Hepatocyte (in vitro differentiated cells): ENCODE measurements around the gene FCER2. TPM values are rescaled to one million over a fixed set of nuclear protein-coding genes. Genes with fewer than 3 reads are reported as not detected.

Experiments
- DNase-seq: peaks from one replicate; pipeline ENCODE4 v3.0.0-alpha.2; 2016; ENCODE audit warnings: low spot score
- H2AFZ ChIP-seq: fragments of 200-600 bp; sonication (generic); 2 replicates; pipeline ENCODE4 v1.6.0; 2016; ENCODE audit warnings: antibody characterized with exemption, mild to moderate bottlenecking
- H3K27ac ChIP-seq: fragments of 200-600 bp; sonication (generic); 2 replicates; pipeline ENCODE4 v1.5.1; 2016; ENCODE audit warnings: mild to moderate bottlenecking
- H3K27me3 ChIP-seq: fragments of 200-600 bp; sonication (generic); 2 replicates; pipeline ENCODE4 v1.6.1; 2016
- H3K36me3 ChIP-seq: fragments of 200-600 bp; sonication (generic); replicated peaks from 2 replicates; pipeline ENCODE4 v1.5.1; 2016; ENCODE audit warnings: low read depth; ENCODE audit not compliant: insufficient read depth
- H3K4me1 ChIP-seq: fragments of 200-600 bp; sonication (generic); 2 replicates; pipeline ENCODE4 v1.5.1; 2016; ENCODE audit warnings: mild to moderate bottlenecking, moderate library complexity; ENCODE audit not compliant: insufficient read depth
- H3K4me2 ChIP-seq: fragments of 200-600 bp; sonication (generic); 2 replicates; pipeline ENCODE4 v1.6.0; 2016
- H3K4me3 ChIP-seq: fragments of 200-600 bp; sonication (generic); 2 replicates; pipeline ENCODE4 v1.5.1; 2016; ENCODE audit warnings: mild to moderate bottlenecking
- H3K79me2 ChIP-seq: fragments of 200-600 bp; sonication (generic); 2 replicates; pipeline ENCODE4 v1.6.0; 2017; ENCODE audit warnings: mild to moderate bottlenecking
- H3K9me2 ChIP-seq: fragments of 200-600 bp; sonication (generic); replicated peaks from 2 replicates; pipeline ENCODE4 v1.6.0; 2017; ENCODE audit warnings: mild to moderate bottlenecking; ENCODE audit not compliant: insufficient read depth
- H3K9me3 ChIP-seq: fragments of 200-600 bp; sonication (generic); 2 replicates; pipeline ENCODE4 v1.5.1; 2016; ENCODE audit warnings: low read depth, mild to moderate bottlenecking
- H4K20me1 ChIP-seq: fragments of 200-600 bp; sonication (generic); 2 replicates; pipeline ENCODE4 v1.6.0; 2016; ENCODE audit warnings: mild to moderate bottlenecking; ENCODE audit not compliant: insufficient read depth, poor library complexity, severe bottlenecking
- CTCF ChIP-seq: fragments of 200-600 bp; sonication (generic); IDR thresholded peaks from 2 replicates; pipeline ENCODE4 v1.5.1; 2016; ENCODE audit warnings: antibody characterized with exemption, mild to moderate bottlenecking; ENCODE audit not compliant: poor library complexity
- EZH2 ChIP-seq: fragments of 200-600 bp; sonication (generic); IDR thresholded peaks from 2 replicates; pipeline ENCODE4 v1.6.1; 2016; ENCODE audit warnings: antibody characterized with exemption, mild to moderate bottlenecking, borderline replicate concordance
- EZH2phosphoT487 ChIP-seq: fragments of 200-600 bp; sonication (generic); IDR thresholded peaks from one replicate; pipeline ENCODE4 v1.6.1; 2018; ENCODE audit warnings: antibody characterized with exemption, mild to moderate bottlenecking, low read depth, moderate library complexity; ENCODE audit not compliant: unreplicated experiment, severe bottlenecking
- WGBS: methylation state at CpG from one replicate; pipeline ENCODE4 v1.1.6; 2016; ENCODE audit warnings: low lambda C conversion rate; ENCODE audit errors: missing lambda C conversion rate; 5-methylcytosine and 5-hydroxymethylcytosine counted together
- polyA plus RNA-seq: library from polyadenylated mRNA; unstranded; fragments of >200 nt; fragmentation: Nextera tagmentation; extraction: Ambion mirVana; gene quantifications from 2 replicates; pipeline ENCODE4 v1.2.1, GENCODE V29; 2016
- total RNA-seq: library from RNA; depleted of rRNA; stranded (reverse); fragments of >200 nt; gene quantifications from 2 replicates; pipeline ENCODE4 v1.2.3, GENCODE V29; 2014

Gene FCER2
- total and polyA plus RNA-seq, 2 experiments from 2014 or later = not detected

DNA sequence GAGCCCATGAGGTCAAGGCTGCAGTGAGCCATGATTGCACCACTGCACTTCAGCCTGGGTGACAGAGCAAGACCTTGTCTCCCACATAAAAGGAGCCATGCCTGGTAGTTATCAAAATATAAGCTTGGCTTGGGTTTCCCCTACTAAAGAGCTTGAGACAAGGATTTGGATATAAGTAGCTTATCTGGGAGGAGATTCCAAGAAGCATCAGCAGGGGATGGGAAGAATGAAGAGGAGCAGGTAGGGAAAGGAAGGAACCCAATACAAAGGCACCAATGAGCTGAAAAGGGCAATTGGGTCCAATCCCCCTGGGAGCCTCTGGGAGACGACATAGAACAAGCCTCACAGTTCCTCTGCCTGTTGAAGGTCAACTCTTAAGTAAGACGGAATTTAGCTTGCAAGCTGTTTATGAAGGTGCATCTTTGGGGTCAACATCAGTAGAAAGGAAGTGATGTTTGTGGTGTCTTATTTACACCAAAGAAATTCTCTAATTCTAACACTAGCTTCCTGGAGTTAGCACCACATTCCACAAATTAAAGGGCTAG is 37.4 kb upstream of the FCER2 start:
- Histone ChIP-seq H3K9me3 (no peaks in the 10 kb centered on the region), H3K27ac (no peak overlapping the region), H3K4me3 (no peak overlapping the region), H3K79me2 (no peaks in the 10 kb centered on the region), H3K36me3 (no peaks in the 10 kb centered on the region), H3K9me2 (no peaks in the 10 kb centered on the region), H3K4me2 (no peak overlapping the region), H4K20me1 (no peaks in the 10 kb centered on the region), H3K4me1 (no peaks in the 10 kb centered on the region), H3K27me3 (peaks cover 11% of the 10 kb centered on the region), H2AFZ (no peak overlapping the region)
- WGBS = 64% methylated on average over 2 of the region's 2 CpGs
- no peak for DNase-seq
- TF ChIP-seq EZH2phosphoT487 (no peak), EZH2 (no peak), CTCF (no peak)

GRCh38 chr19:7738023-7738422 is 36.1 kb upstream of the FCER2 start:
- DNase-seq = no peak
- WGBS = 80% methylated on average over 7 of the region's 7 CpGs
- H3K79me2 ChIP-seq = no peaks in the 10 kb centered on the region
- no peak overlapping the region for H2AFZ ChIP-seq
- no peaks in the 10 kb centered on the region for H4K20me1 ChIP-seq
- no peak overlapping the region for H3K4me3 ChIP-seq
- H3K4me2 ChIP-seq = no peak overlapping the region
- no peaks in the 10 kb centered on the region for H3K36me3 ChIP-seq
- H3K4me1 ChIP-seq = no peaks in the 10 kb centered on the region
- H3K27ac ChIP-seq = no peak overlapping the region
- peaks cover 10% of the 10 kb centered on the region for H3K27me3 ChIP-seq
- no peaks in the 10 kb centered on the region for H3K9me2 ChIP-seq
- H3K9me3 ChIP-seq = no peaks in the 10 kb centered on the region
- TF ChIP-seq EZH2 (no peak), EZH2phosphoT487 (no peak), CTCF (no peak)

DNA sequence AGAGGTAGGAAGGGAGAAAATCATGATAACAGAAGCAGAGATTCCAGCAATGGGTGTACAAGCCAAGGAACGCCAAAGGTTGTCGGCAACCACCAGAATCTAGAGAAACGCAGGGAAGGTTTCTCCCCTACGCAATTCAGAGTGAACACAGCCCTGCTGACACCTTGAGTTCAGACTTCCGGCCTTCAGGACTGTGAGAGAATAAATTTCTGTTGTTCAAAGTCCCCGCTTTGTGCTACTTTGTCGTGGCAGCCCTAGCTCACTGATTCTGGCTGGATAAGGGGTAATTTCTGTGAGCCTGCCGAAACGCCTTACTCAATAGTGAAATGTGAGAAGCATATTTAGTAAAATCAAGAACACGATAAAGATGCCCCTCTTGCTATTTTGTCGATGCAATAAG is 35.3 kb upstream of the FCER2 start:
- WGBS = 87% methylated on average over 11 of the region's 11 CpGs
- Histone ChIP-seq H3K4me2 (no peak overlapping the region), H2AFZ (no peak overlapping the region), H3K27ac (no peak overlapping the region), H3K9me3 (no peaks in the 10 kb centered on the region), H3K27me3 (peaks cover 13% of the 10 kb centered on the region), H3K36me3 (no peaks in the 10 kb centered on the region), H3K9me2 (no peaks in the 10 kb centered on the region), H3K4me1 (no peaks in the 10 kb centered on the region), H4K20me1 (no peaks in the 10 kb centered on the region), H3K79me2 (no peaks in the 10 kb centered on the region), H3K4me3 (no peak overlapping the region)
- DNase-seq = no peak
- TF ChIP-seq CTCF (no peak), EZH2 (no peak), EZH2phosphoT487 (no peak)

- H3K36me3 ChIP-seq = no peaks in the 10 kb centered on the region
- no peaks in the 10 kb centered on the region for H3K79me2 ChIP-seq
- no peak overlapping the region for H2AFZ ChIP-seq
- no peaks in the 10 kb centered on the region for H3K9me3 ChIP-seq
- H3K9me2 ChIP-seq = no peaks in the 10 kb centered on the region
- 70% methylated on average over 1 of the region's 1 CpG for WGBS
- TF ChIP-seq CTCF (no peak), EZH2phosphoT487 (no peak), EZH2 (no peak)
- no peak overlapping the region for H3K4me2 ChIP-seq
- no peak overlapping the region for H3K4me3 ChIP-seq
- no peak for DNase-seq
- H3K27ac ChIP-seq = no peak overlapping the region
- H4K20me1 ChIP-seq = no peaks in the 10 kb centered on the region
- peaks cover 24% of the 10 kb centered on the region for H3K27me3 ChIP-seq
- H3K4me1 ChIP-seq = no peaks in the 10 kb centered on the region
These were observed 34.2 kb upstream of the FCER2 start for GRCh38 chr19:7736148-7736547.
